H9 (cell line): ENCODE results near the gene CHD9. TPM values are rescaled to one million over a fixed set of nuclear protein-coding genes. Genes with fewer than 3 reads are reported as not detected.

ENCODE experiments used
- DNase-seq: peaks from one replicate; pipeline ENCODE4 v3.0.0-alpha.2; 2017
- H2AFZ ChIP-seq: one replicate; pipeline ENCODE4 v1.6.1; 2013; ENCODE audit warnings: mild to moderate bottlenecking, low read length, control low read depth, moderate library complexity
- H2AK5ac ChIP-seq: 2 replicates; pipeline ENCODE4 v1.6.1; 2013; ENCODE audit warnings: low read length, control low read depth, mixed read lengths; ENCODE audit not compliant: insufficient read length
- H2BK120ac ChIP-seq: one replicate; pipeline ENCODE4 v1.6.1; 2013; ENCODE audit warnings: low read depth, mild to moderate bottlenecking, low read length, control low read depth, inconsistent platforms; ENCODE audit not compliant: poor library complexity, severe bottlenecking
- H2BK12ac ChIP-seq: 2 replicates; pipeline ENCODE4 v1.6.1; 2013; ENCODE audit warnings: low read length, control low read depth, mixed read lengths, low read depth; ENCODE audit not compliant: insufficient read length
- H2BK15ac ChIP-seq: 2 replicates; pipeline ENCODE4 v1.6.1; 2013; ENCODE audit warnings: low read depth, low read length, control low read depth
- H2BK20ac ChIP-seq: one replicate; pipeline ENCODE4 v1.6.1; 2013; ENCODE audit warnings: low read depth, mild to moderate bottlenecking, low read length, control low read depth, inconsistent platforms; ENCODE audit not compliant: poor library complexity, severe bottlenecking
- H2BK5ac ChIP-seq: 2 replicates; pipeline ENCODE4 v1.6.1; 2013; ENCODE audit warnings: low read length, control low read depth, mixed read lengths; ENCODE audit not compliant: insufficient read length
- H3K14ac ChIP-seq: 2 replicates; pipeline ENCODE4 v1.6.1; 2013; ENCODE audit warnings: low read length, control low read depth; ENCODE audit not compliant: insufficient read depth
- H3K18ac ChIP-seq: 2 replicates; pipeline ENCODE4 v1.6.1; 2013; ENCODE audit warnings: low read depth, mild to moderate bottlenecking, mixed read lengths, low read length, control low read depth; ENCODE audit not compliant: insufficient read length
- H3K23ac ChIP-seq: 2 replicates; pipeline ENCODE4 v1.6.1; 2013; ENCODE audit warnings: low read length, control low read depth, mixed read lengths, low read depth; ENCODE audit not compliant: insufficient read length
- H3K23me2 ChIP-seq: 2 replicates; pipeline ENCODE4 v1.6.1; 2013; ENCODE audit warnings: low read depth, mild to moderate bottlenecking, mixed read lengths, low read length, control low read depth; ENCODE audit not compliant: insufficient read length, poor library complexity, severe bottlenecking
- H3K27ac ChIP-seq: 2 replicates; pipeline ENCODE4 v1.5.1; 2013; ENCODE audit warnings: low read length, control low read depth, mixed read lengths, low read depth; ENCODE audit not compliant: insufficient read length
- H3K27me3 ChIP-seq: 2 replicates; pipeline ENCODE4 v1.6.1; 2013; ENCODE audit warnings: low read length, control low read depth, inconsistent platforms; ENCODE audit not compliant: insufficient read depth
- H3K4ac ChIP-seq: 2 replicates; pipeline ENCODE4 v1.6.1; 2013; ENCODE audit warnings: low read depth, mild to moderate bottlenecking, control low read depth, inconsistent platforms, low read length, moderate library complexity
- H3K4me1 ChIP-seq: 2 replicates; pipeline ENCODE4 v1.6.1; 2013; ENCODE audit warnings: low read length, control low read depth, inconsistent platforms; ENCODE audit not compliant: insufficient read depth
- H3K4me2 ChIP-seq: 2 replicates; pipeline ENCODE4 v1.6.1; 2013; ENCODE audit warnings: low read length, control low read depth, mixed read lengths; ENCODE audit not compliant: insufficient read length, insufficient read depth
- H3K56ac ChIP-seq: 2 replicates; pipeline ENCODE4 v1.6.1; 2013; ENCODE audit warnings: low read depth, mild to moderate bottlenecking, mixed read lengths, low read length, control low read depth; ENCODE audit not compliant: insufficient read length
- H3K79me1 ChIP-seq: 2 replicates; pipeline ENCODE4 v1.6.1; 2013; ENCODE audit warnings: low read depth, mild to moderate bottlenecking, moderate library complexity, low read length, control low read depth, inconsistent platforms; ENCODE audit not compliant: insufficient read depth, poor library complexity, severe bottlenecking
- H3K79me2 ChIP-seq: 2 replicates; pipeline ENCODE4 v1.6.1; 2013; ENCODE audit warnings: low read length, control low read depth, inconsistent platforms; ENCODE audit not compliant: insufficient read depth
- H3K9ac ChIP-seq: 2 replicates; pipeline ENCODE4 v1.6.1; 2013; ENCODE audit warnings: low read length, control low read depth, mixed read lengths; ENCODE audit not compliant: insufficient read length; ENCODE audit errors: extremely low read depth
- H3K9me3 ChIP-seq: one replicate; pipeline ENCODE4 v1.6.1; 2013; ENCODE audit warnings: low read depth, low read length, inconsistent platforms; ENCODE audit not compliant: control insufficient read depth
- H3T11ph ChIP-seq: one replicate; pipeline ENCODE4 v1.6.1; 2013; ENCODE audit warnings: mild to moderate bottlenecking, low read length, control low read depth, inconsistent platforms
- H4K20me1 ChIP-seq: one replicate; pipeline ENCODE4 v1.6.1; 2013; ENCODE audit not compliant: control insufficient read depth, insufficient read length, insufficient read depth
- H4K5ac ChIP-seq: 2 replicates; pipeline ENCODE4 v1.6.1; 2013; ENCODE audit warnings: low read depth, mild to moderate bottlenecking, mixed read lengths, low read length, control low read depth; ENCODE audit not compliant: insufficient read length
- H4K8ac ChIP-seq: replicated peaks from 2 replicates; pipeline ENCODE4 v1.6.1; 2013; ENCODE audit warnings: low read length, control low read depth, mixed read lengths, low read depth; ENCODE audit not compliant: insufficient read length
- H4K91ac ChIP-seq: 2 replicates; pipeline ENCODE4 v1.6.1; 2013; ENCODE audit warnings: low read depth, mild to moderate bottlenecking, moderate library complexity, mixed read lengths, low read length, control low read depth; ENCODE audit not compliant: insufficient read length
- H3K27ac Mint-ChIP-seq, 3 experiments: 2 replicates in 2 of 3; 3 replicates in 1 of 3; pipeline ENCODE4 v1.8.0; 2020 to 2021; ENCODE audit warnings: mixed read lengths in 3 of 3, mild to moderate bottlenecking in 1 of 3, moderate library complexity in 1 of 3
- H3K27me3 Mint-ChIP-seq: 2 replicates; pipeline ENCODE4 v1.8.0; 2021; ENCODE audit warnings: low read depth, mild to moderate bottlenecking, moderate library complexity, mixed read lengths
- H3K36me3 Mint-ChIP-seq, 3 experiments: 2 replicates in 2 of 3; 3 replicates in 1 of 3; pipeline ENCODE4 v1.8.0; 2020 to 2021; ENCODE audit warnings: low read depth in 3 of 3, mixed read lengths in 3 of 3; ENCODE audit not compliant: insufficient read depth in 1 of 3
- H3K4me1 Mint-ChIP-seq, 2 experiments: 2 replicates each; pipeline ENCODE4 v1.8.0; 2020; ENCODE audit warnings: mixed read lengths in 2 of 2
- H3K4me3 Mint-ChIP-seq, 2 experiments: 2 replicates in 1 of 2; 3 replicates in 1 of 2; pipeline ENCODE4 v1.8.0; 2020 to 2021; ENCODE audit warnings: mild to moderate bottlenecking in 2 of 2, mixed read lengths in 2 of 2, moderate library complexity in 1 of 2
- H3K9me3 Mint-ChIP-seq, 2 experiments: 2 replicates in 1 of 2; 3 replicates in 1 of 2; pipeline ENCODE4 v1.8.0; 2020; ENCODE audit warnings: mild to moderate bottlenecking in 2 of 2, mixed read lengths in 2 of 2, moderate library complexity in 1 of 2
- WGBS: extraction: QIAGEN DNeasy Blood & Tissue Kit; methylation state at CpG from one replicate; pipeline ENCODE4 v1.1.7; 2013; ENCODE audit warnings: missing lambda C conversion rate, low lambda C conversion rate, mixed read lengths; ENCODE audit not compliant: insufficient read length; ENCODE audit errors: extremely low coverage; 5-methylcytosine and 5-hydroxymethylcytosine counted together
- total RNA-seq: library from RNA; stranded (reverse); gene quantifications from 2 replicates; pipeline ENCODE4 v1.2.1, GENCODE V29; 2021
- TF ChIP-seq, protein P1 (sequence below): fragments of 200-600 bp; sonication (generic); conservative IDR thresholded peaks from 3 replicates; pipeline ENCODE4 v1.8.0; 2021; ENCODE audit warnings: antibody characterized with exemption, mild to moderate bottlenecking

The CHD9 gene
- total RNA-seq, 1 experiment from 2014 or later, result 46.2 TPM

- Histone ChIP-seq H3K9ac (no peak overlapping the region), H4K5ac (no peak overlapping the region), H3K18ac (no peak overlapping the region), H2AFZ (no peak overlapping the region), H3K4me1 (no peaks in the 10 kb centered on the region), H3K23ac (no peak overlapping the region), H3K27me3 (no peaks in the 10 kb centered on the region), H2BK120ac (no peak overlapping the region), H3T11ph (no peak overlapping the region), H4K8ac (no peak overlapping the region), H2BK5ac (no peak overlapping the region), H3K4me2 (no peak overlapping the region), H3K23me2 (peaks cover 4% of the 10 kb centered on the region), H3K79me1 (no peaks in the 10 kb centered on the region), H3K4ac (no peak overlapping the region), H2BK15ac (no peak overlapping the region), H3K79me2 (no peaks in the 10 kb centered on the region), H2AK5ac (no peak overlapping the region), H4K20me1 (no peaks in the 10 kb centered on the region), H3K14ac (no peak overlapping the region), H3K27ac (no peak overlapping the region), H4K91ac (no peak overlapping the region), H3K9me3 (no peaks in the 10 kb centered on the region), H2BK12ac (no peak overlapping the region), H2BK20ac (no peak overlapping the region), H3K56ac (no peak overlapping the region)
- no peaks in the 10 kb centered on the region for H3K9me3 Mint-ChIP-seq
- no peak overlapping the region for H3K4me3 Mint-ChIP-seq
- H3K4me1 Mint-ChIP-seq, result peaks cover 12 to 14% of the 10 kb centered on the region in 2 experiments
- no peak for DNase-seq
- no peak overlapping the region; a peak in 1 of 7 replicates for H3K27ac Mint-ChIP-seq
- TF ChIP-seq, protein P1, sequence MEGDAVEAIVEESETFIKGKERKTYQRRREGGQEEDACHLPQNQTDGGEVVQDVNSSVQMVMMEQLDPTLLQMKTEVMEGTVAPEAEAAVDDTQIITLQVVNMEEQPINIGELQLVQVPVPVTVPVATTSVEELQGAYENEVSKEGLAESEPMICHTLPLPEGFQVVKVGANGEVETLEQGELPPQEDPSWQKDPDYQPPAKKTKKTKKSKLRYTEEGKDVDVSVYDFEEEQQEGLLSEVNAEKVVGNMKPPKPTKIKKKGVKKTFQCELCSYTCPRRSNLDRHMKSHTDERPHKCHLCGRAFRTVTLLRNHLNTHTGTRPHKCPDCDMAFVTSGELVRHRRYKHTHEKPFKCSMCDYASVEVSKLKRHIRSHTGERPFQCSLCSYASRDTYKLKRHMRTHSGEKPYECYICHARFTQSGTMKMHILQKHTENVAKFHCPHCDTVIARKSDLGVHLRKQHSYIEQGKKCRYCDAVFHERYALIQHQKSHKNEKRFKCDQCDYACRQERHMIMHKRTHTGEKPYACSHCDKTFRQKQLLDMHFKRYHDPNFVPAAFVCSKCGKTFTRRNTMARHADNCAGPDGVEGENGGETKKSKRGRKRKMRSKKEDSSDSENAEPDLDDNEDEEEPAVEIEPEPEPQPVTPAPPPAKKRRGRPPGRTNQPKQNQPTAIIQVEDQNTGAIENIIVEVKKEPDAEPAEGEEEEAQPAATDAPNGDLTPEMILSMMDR, result no peak
- no peaks in the 10 kb centered on the region; a peak in 1 of 7 replicates for H3K36me3 Mint-ChIP-seq
- WGBS, result no CpG with 5 or more reads among the region's 2 CpGs
- H3K27me3 Mint-ChIP-seq, result no peaks in the 10 kb centered on the region
Measured at GRCh38 chr16:53135329-53135728, 80.5 kb downstream of the CHD9 start.
